ENCODE measurements around the gene FKBP1A.

FKBP1A gene

GRCh38 chr20:1330075-1330830, 62.6 kb downstream of the FKBP1A start:
- DNase-seq, result no peak

DNA sequence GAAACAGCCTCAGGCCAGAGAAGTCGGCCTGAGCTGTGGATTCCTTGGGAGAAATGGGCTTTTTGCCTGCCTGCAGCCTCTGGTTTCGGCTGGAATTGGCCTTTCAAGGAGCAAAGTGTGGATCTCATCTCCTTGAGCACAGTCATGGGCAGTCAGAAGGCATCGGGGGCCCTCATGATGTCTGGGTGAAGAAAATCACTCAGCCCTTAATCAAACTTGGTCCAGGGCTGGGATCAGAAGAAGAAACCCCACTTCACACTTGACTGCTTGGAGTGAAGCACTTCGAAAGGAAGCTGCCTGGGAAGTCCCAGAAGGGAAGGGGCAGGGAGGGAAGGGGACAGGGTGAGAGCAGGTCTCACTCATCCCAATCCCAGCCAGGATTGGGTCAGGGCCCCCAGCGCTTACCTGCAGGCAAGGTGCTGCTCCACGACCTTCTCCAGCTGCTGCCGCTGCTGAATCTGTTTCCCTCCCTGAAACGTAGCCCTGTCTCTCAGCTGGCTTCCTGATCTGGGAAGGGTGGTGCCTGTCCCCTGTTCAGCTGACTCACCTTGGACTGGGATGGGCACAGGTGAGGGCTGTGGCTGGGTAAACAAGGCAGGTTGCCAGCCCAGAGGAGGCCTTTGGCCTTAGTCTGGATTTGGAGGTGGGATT, 64.0 kb downstream of the FKBP1A start, which contains the start of gene SDCBP2:
TSS of gene SDCBP2 (minus strand) at position 460 of the 651 bp plus-strand sequence. CDS start 8,723 bp downstream, outside the sequence.
- DNase-seq, result no peak

DNA sequence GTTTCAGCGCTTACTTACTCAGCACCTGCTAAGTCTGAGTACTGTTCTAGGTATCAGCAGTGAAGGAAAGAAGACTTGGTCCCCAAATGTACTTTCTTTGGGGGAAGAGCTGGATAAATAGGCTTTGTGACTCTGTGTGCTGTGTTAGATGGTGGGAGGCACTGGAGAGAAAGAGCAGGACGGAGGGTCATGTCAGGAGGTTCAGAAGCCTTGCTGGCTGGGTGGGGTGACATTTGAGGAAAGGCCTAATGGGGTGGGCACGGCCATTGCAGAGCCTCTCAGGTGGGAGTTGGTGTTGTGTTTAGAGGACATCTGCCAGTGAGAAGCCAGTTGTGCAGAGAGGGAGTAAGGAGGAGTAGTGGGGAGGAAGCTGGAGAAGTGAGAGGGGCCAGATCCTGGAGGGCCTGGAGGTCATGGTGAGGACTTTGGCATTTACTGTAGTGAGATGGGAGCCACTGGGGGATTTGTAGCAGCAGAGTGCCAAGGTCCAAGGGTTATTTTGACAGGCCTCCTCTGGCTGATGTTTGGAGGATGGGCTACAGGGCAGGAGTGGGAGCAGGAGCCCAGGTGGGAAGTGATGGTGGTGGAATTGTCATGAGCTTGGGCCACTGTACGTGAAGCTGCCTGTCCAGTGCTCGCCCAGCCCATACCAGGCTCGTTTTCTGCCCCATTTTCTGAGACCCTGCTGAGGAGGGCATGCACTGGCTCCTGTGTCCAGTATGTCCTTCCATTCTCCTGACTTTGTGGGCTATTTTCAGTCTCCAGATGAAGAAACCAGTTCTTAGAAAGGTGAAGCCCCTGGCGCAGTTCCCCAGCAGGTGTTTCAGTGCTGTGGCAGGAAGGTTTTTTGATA, 64.8 kb downstream of the FKBP1A start:
- no peak for DNase-seq

- no peak for DNase-seq
These were observed 65.6 kb downstream of the FKBP1A start for GRCh38 chr20:1327241-1327653.

DNA sequence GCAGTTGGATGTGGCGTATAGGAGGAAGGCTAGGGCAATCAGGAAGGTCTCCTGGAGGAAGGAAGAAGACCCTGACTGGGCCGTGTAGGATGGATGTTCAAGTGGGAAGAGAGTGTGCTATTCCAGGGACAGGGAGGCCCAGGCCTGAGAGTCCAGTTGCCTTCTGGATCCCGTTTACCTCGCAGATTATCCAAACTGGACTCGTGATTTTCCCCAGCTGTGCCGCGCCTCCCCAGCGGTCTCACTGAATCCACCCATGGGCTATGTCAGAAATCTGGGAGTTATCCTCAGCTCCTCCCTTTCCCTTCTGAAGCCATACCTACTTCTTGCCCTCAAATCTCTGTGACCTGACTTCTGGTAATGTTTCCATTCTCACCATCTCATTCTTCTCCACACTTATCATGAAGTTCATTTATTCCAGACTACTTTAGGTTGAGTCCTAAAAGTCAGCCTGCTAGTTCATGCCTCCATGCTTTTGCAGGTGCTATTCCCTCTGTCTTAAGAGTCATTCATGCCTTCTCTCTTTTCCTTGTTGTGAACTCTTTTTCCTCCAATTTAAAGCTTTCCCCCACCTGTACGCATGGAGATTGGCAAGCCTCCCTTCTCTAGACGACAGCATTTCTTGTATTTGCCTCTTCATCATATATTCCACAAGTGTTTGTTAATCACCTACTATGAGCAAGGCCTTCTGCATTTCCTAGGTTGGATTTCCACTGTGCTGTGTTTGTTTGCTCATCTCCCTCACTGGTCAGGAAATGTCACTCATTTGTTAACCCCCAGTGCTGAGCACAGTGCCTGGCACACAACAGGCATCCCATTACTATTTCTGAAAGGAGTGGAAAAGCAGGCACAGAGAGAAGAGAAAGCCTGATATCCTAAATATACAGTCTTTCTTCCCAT, 66.6 kb downstream of the FKBP1A start:
- DNase-seq, result no peak

GRCh38 chr20:1325173-1326030, 67.5 kb downstream of the FKBP1A start:
- DNase-seq, result peak; percentile 99

DNA sequence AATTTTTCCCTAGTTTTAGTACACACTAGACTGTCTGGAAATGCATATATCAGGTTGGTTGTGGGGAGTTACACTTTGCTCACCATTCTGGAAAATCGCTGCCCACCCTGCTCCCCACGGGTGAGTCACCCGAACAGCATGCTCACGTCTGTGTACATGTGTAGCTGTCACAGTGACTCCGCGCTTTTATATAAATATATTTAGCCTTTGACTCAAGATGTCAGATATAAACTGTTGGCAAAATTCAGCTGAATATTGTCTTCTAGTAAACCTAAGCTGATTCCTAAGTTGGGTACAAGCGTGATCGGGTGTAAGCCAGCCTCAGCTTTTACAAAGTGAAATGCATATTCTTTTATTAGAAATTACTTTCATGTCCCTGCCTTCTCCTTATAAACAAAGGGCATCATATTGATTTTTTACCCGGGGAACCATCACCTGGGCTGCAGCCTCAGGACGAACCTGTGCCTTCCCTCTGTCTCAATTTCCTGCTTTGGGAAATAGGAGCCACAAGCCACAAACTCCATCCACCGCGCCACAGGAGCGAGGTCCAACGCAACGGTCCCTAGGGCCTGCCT, 68.2 kb downstream of the FKBP1A start:
- no peak for DNase-seq

- no peak for DNase-seq
These were observed 68.8 kb downstream of the FKBP1A start for GRCh38 chr20:1323830-1324597.

GRCh38 chr20:1323256-1323655, 69.6 kb downstream of the FKBP1A start:
- DNase-seq, result no peak

DNA sequence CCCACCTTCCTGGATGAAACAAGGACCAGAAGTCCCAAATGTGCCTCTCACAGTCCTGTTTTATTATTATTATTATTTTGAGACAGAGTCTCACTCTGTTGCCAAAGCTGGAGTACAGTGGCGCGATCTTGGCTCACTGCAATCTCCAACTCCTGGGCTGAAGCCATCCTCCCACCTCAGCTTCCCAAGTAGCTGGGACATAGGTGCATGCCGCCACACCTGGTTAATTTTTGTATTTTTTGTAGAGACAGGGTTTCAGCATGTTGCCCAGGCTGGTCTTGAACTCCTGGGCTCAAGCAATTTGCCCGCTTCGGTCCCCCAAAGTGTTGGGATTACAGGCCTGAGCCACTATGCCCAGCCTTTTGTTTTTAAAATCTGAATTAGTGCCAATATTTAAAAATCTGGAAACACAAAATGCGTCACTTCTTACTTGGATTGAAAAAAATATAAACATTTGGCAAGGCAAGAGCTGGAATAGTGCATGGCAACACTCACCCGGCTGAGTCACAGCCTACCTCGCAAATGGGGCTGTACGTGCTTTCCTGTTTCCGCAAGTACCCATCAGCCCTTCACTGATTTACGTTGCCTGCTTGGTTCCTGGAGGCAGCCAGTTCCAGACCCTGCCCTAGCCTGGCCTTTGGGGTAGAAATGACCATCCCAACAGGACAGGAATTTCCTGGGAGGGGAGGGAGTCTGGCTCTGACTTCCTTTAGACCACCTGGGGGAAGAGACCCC, 70.2 kb downstream of the FKBP1A start:
- no peak for DNase-seq

- no peak for DNase-seq
These were observed 71.3 kb downstream of the FKBP1A start for GRCh38 chr20:1321654-1321939.

GRCh38 chr20:1320902-1321653, 71.8 kb downstream of the FKBP1A start:
- no peak for DNase-seq

- no peak for DNase-seq
These were observed 72.8 kb downstream of the FKBP1A start for GRCh38 chr20:1320016-1320415.

DNA sequence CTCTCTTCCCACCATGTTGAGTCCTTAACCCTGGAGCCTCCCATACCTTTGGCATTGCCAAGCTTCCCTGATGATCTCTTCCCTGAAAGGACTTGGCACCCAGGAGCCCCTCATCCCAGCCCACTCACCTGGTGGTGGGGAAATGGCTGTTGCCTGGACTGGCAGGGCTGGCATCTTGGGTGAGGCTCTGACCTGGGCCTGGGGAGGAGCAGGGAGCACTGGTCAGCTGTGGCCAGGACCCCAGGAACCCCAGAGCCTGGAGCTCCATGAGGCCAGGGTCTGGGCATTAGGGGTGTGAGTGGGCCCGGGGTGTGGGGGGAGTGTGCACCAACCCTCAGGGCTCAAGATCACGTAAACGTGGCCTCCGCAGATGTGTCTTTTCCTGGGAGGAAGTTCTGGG, 73.4 kb downstream of the FKBP1A start:
- no peak for DNase-seq

GRCh38 chr20:1319051-1319450, 73.8 kb downstream of the FKBP1A start:
- DNase-seq, result no peak
